Activated naive CD4-positive, alpha-beta T cell treated with anti-CD3 and anti-CD28 coated beads for 36 hours (primary cell): ENCODE results near the gene MRC2. TPM values are rescaled to one million over a fixed set of nuclear protein-coding genes. Genes with fewer than 3 reads are reported as not detected.
"Not testable (repeated sequence)": the region's sequence is repeated elsewhere in the genome, so short reads cannot be mapped to it uniquely, and the experiment has no call there.

Experiments used
- CTCF ChIA-PET: fragments of 350-600 bp; sonication (Branson Sonifier 250); formaldehyde crosslinking; loops from one replicate; lab custom pipeline; 2021; ENCODE audit warnings: antibody characterized with exemption; lab: Charles Lee
- DNase-seq: peaks from one replicate; pipeline ENCODE4 v3.0.0-alpha.2; 2020
- H3K27ac Mint-ChIP-seq: one replicate; pipeline ENCODE4 v1.8.0; 2021; ENCODE audit warnings: mild to moderate bottlenecking, mixed read lengths
- H3K27me3 Mint-ChIP-seq: one replicate; pipeline ENCODE4 v1.8.0; 2021; ENCODE audit warnings: low read depth, mixed read lengths
- H3K36me3 Mint-ChIP-seq: one replicate; pipeline ENCODE4 v1.8.0; 2021; ENCODE audit warnings: low read depth, mixed read lengths
- H3K4me1 Mint-ChIP-seq: one replicate; pipeline ENCODE4 v1.8.0; 2021; ENCODE audit warnings: low read depth, mixed read lengths
- H3K4me3 Mint-ChIP-seq: one replicate; pipeline ENCODE4 v1.8.0; 2021; ENCODE audit warnings: mild to moderate bottlenecking, moderate library complexity, mixed read lengths
- H3K9me3 Mint-ChIP-seq: one replicate; pipeline ENCODE4 v1.8.0; 2021; ENCODE audit warnings: mixed read lengths
- intact Hi-C: fragments of 100-400 bp; cut with micrococcal nuclease; formaldehyde crosslinking; loops from one replicate; pipeline ENCODE4 v1.15.1; 2023
- total RNA-seq, 2 experiments: library from RNA; stranded (reverse); gene quantifications; one replicate each; pipeline ENCODE4 v1.2.3, GENCODE V29; 2021

The MRC2 gene
- total RNA-seq, 2 experiments from 2014 or later: 4.1 to 5.5 TPM

DNA sequence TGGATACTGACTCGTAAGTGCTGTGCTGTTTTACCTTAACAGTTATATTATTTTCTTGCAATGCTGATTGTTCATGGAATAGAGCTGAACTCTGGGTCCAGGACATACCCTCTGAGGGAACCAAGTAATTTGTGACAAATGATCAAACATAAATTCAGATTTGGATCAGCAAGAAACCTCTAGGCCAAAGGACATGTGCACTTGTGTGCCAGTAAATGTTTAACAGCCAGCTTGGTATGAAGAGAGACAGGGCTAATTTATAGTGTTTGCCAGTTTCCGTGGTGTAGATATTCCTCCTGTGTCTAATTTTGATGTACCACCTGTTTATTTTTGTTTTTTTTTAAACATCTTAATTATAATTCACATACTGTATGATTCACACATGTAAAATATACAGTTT lies 30.8 kb upstream of the MRC2 start:
- no peaks in the 10 kb centered on the region for H3K4me1 Mint-ChIP-seq
- H3K27ac Mint-ChIP-seq: no peak overlapping the region
- H3K36me3 Mint-ChIP-seq: peaks cover 37% of the 10 kb centered on the region
- CTCF ChIA-PET: no interaction called here
- H3K4me3 Mint-ChIP-seq: no peak overlapping the region
- DNase-seq: no peak
- H3K9me3 Mint-ChIP-seq: no peaks in the 10 kb centered on the region
- intact Hi-C loops: no loop called here
- H3K27me3 Mint-ChIP-seq: no peaks in the 10 kb centered on the region

DNA sequence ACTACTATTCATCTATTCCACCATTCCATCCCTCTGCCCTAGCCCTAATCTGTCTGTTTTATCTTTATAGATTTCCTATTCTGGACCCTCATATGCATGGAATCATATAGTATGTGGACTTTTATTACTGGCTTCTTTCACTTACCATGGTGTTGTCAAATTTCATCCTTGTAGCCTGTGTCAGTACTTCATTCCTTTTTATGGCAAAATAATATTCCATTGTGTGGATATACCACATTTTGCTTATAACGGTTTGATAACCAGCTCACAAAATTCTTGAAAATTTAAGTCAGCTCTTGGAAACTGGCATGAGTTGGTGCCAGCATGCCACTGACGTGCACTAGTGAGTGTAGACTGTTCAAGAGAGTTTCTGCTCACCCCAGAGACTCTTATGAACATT lies 30.3 kb upstream of the MRC2 start:
- H3K9me3 Mint-ChIP-seq: no peaks in the 10 kb centered on the region
- no peak for DNase-seq
- no peaks in the 10 kb centered on the region for H3K4me1 Mint-ChIP-seq
- H3K36me3 Mint-ChIP-seq: peaks cover 37% of the 10 kb centered on the region
- no peak overlapping the region for H3K27ac Mint-ChIP-seq
- no peak overlapping the region for H3K4me3 Mint-ChIP-seq
- CTCF ChIA-PET: no interaction called here
- H3K27me3 Mint-ChIP-seq: no peaks in the 10 kb centered on the region
- intact Hi-C loops: no loop called here

DNA sequence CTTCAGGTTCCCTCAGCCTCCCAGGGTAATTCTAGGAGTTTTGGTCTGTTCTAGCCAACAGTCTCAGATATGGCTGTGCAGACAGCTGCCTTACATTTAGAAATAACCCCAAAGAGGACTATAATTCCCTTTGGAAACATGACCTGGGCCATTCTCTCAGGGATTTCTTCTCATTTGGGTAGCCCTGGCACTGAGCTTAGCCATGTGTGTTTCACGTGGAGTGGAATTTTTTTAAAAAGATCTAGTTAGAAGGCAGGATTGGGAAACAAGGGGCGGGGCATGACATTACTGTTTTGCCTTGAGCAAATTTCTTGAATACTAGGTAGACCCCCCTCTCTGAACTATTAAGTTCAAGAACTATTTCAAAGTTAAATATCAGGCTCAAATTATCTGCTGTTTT lies 29.6 kb upstream of the MRC2 start:
- CTCF ChIA-PET: no interaction called here
- Mint-ChIP-seq H3K36me3 (peaks cover 37% of the 10 kb centered on the region), H3K9me3 (no peaks in the 10 kb centered on the region), H3K27ac (no peak overlapping the region), H3K4me1 (no peaks in the 10 kb centered on the region), H3K27me3 (no peaks in the 10 kb centered on the region), H3K4me3 (no peak overlapping the region)
- no peak for DNase-seq
- intact Hi-C loops: no loop called here

DNA sequence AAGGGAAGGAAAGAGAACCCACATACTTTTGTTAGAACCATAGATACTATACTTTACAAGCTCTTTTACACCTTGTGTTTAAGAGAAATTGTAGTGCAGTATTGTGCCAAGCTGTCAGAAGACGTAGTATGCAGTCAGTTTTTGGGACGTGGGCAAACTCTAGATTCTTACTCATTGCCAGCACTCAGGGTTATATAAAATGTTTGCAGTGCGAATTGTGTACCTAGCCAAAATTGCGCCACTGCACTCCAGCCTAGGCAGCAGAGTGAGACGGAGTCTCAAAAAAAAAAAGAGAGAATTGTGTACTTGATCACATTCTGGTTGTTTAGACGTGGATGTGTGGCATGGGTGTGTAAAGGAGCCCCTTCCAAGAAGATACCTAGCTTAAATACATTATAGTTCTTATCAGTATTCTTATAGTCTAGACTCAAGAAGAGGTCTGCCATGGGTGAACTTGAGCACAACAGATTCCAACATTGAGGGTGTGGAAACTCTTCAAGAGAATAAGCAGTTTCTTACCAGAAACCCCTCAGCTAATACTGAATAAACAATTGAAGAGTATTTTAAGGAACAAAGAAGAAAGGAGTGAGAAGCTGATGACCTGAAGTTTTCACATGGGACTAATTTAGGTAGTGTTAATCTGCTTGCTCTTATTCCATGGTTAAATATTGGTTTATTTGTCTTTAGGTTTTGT lies 27.4 kb upstream of the MRC2 start:
- intact Hi-C loops: no loop called here
- H3K4me1 Mint-ChIP-seq: no peaks in the 10 kb centered on the region
- H3K4me3 Mint-ChIP-seq: no peak overlapping the region
- CTCF ChIA-PET: no interaction called here
- DNase-seq: no peak
- H3K36me3 Mint-ChIP-seq: peaks cover 37% of the 10 kb centered on the region
- H3K27ac Mint-ChIP-seq: no peak overlapping the region
- no peaks in the 10 kb centered on the region for H3K9me3 Mint-ChIP-seq
- no peaks in the 10 kb centered on the region for H3K27me3 Mint-ChIP-seq

DNA sequence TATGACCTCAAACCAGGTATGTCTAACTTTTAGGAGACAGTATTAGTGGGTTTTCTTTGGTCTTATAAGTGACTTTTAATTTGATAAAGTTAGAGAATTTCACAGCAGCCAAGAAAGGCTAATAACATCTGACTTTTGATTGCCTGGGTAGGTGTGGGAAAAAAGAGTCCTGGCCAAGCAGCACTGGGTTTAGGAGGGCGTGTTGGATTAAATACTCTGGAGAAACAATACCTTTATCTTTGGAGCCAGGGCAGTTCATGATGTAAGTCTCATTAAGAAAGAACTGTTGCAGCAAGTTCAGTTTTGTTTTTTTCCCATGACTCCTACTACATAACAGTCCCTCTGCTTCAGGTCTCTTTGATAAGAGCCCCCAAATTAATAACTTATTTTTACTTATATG lies 26.7 kb upstream of the MRC2 start:
- H3K27ac Mint-ChIP-seq: no peak overlapping the region
- H3K4me1 Mint-ChIP-seq: no peaks in the 10 kb centered on the region
- intact Hi-C loops: no loop called here
- H3K4me3 Mint-ChIP-seq: no peak overlapping the region
- H3K9me3 Mint-ChIP-seq: no peaks in the 10 kb centered on the region
- H3K36me3 Mint-ChIP-seq: peaks cover 33% of the 10 kb centered on the region
- CTCF ChIA-PET: interaction anchor here (1.7 kb wide), 1 partner anchor 179 kb away, joined by 4 read pairs; no protein-coding TSS in a partner anchor
- no peak for DNase-seq
- no peaks in the 10 kb centered on the region for H3K27me3 Mint-ChIP-seq

DNA sequence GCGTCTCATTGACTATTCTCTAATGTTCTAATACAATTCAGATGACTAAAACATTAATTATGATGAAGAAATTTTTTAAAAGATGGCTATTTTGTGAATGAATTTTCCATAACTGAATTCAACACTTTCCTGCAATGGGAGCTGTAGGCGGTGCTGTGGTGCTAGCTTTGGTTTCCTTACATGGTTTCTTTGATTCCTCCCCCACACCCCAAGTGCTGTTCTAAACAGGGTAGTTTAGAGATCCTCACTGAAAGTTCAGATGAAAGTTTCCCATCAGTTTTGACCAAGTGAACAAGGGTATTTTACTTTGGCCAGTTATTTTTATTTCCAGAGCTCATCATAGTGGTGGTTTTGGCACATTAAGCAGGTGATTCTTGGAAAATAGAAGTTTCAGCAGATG lies 26.0 kb upstream of the MRC2 start:
- H3K4me3 Mint-ChIP-seq: no peak overlapping the region
- no peak overlapping the region for H3K27ac Mint-ChIP-seq
- DNase-seq: no peak
- intact Hi-C loops: no loop called here
- no peaks in the 10 kb centered on the region for H3K9me3 Mint-ChIP-seq
- CTCF ChIA-PET: interaction anchor here (1.7 kb wide), 1 partner anchor 180 kb away, joined by 4 read pairs; no protein-coding TSS in a partner anchor
- H3K27me3 Mint-ChIP-seq: no peaks in the 10 kb centered on the region
- H3K36me3 Mint-ChIP-seq: peaks cover 29% of the 10 kb centered on the region
- no peaks in the 10 kb centered on the region for H3K4me1 Mint-ChIP-seq

DNA sequence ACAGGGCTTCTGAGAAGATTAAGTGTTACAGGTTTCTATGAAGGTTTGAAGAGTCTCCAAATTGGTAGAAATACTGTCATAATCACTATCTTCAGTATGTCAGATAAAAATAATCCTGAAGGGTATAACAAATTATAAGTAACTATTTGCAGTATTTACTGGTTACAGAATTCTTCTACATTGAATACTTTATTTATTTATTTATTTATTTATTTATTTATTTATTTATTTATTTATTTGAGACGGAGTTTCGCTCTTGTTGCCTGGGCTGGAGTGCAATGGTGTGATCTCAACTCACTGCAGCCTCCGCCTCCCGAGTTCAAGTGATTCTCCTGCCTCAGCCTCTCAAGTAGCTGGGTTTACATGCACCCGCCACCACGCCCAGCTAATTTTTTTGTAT lies 23.7 kb upstream of the MRC2 start:
- H3K4me3 Mint-ChIP-seq, H3K27me3 Mint-ChIP-seq, DNase-seq, H3K4me1 Mint-ChIP-seq, H3K9me3 Mint-ChIP-seq, H3K27ac Mint-ChIP-seq, intact Hi-C loops: not testable (repeated sequence)
- peaks cover 29% of the 10 kb centered on the region for H3K36me3 Mint-ChIP-seq
- CTCF ChIA-PET: interaction anchor here (1.4 kb wide), 1 partner anchor 182 kb away, joined by 3 read pairs; no protein-coding TSS in a partner anchor

DNA sequence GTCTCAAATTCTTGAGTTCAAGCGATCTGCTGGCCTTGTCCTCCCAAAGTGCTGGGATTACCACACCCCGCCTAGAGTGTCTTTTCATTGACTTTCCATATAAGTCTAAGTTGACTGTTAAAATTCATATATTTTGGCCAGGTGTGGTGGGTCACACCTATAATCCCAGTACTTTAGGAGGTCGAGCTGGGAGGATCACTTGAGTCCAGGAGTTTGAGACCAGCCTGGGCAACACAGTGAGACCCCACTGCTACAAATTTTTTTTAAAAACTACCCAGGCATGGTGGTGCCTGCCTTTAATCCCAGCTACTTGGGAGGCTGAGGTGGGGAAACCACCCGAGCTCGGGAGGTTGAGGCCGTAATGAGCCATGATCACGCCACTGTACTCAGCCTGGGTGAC lies 21.9 kb upstream of the MRC2 start:
- Mint-ChIP-seq H3K27ac (no peak overlapping the region), H3K36me3 (peaks cover 28% of the 10 kb centered on the region), H3K9me3 (no peaks in the 10 kb centered on the region), H3K4me3 (no peak overlapping the region), H3K27me3 (no peaks in the 10 kb centered on the region), H3K4me1 (peaks cover 4% of the 10 kb centered on the region)
- CTCF ChIA-PET: no interaction called here
- DNase-seq: no peak
- intact Hi-C loops: no loop called here

DNA sequence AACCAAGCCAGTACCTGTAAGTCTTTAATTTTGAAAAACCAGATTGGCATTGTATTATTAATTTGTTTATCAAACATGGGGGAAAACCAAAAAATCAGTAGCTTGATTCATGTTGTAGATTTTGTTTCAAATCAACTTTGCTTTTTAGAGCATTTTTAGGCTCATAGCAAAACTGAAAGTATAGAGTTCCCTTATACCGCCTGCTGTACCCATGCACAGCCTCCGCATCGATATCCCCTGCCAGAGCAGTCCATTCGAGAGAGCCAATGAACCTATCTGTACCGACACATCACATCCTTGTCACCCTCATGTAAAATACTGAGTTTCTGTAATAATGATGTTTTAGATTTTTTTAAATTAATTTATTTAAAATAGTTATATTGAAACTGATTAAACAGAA lies 16.2 kb upstream of the MRC2 start:
- Mint-ChIP-seq H3K9me3 (no peaks in the 10 kb centered on the region), H3K27me3 (no peaks in the 10 kb centered on the region), H3K4me1 (peaks cover 9% of the 10 kb centered on the region), H3K36me3 (peaks cover 27% of the 10 kb centered on the region), H3K27ac (no peak overlapping the region), H3K4me3 (no peak overlapping the region)
- DNase-seq: no peak
- CTCF ChIA-PET: no interaction called here
- intact Hi-C loops: no loop called here

DNA sequence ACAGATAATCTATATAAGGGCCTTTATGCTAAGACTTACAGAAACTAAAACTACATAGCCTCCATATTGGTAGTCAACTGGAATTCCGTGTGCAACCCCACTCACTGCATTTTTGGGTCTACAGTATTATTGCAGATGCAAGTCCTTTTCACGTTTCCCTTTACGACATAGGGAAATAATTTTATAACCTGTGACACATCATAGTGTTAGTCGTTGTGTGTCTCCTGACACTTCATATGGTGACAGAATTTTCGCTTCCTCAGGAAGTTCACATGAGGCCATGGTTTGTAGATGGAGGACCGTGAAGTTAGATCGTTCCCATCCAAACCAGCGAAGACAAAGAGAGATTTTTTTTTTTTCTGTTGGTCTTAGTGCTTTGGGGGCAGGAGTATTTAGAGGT lies 15.7 kb upstream of the MRC2 start:
- CTCF ChIA-PET: no interaction called here
- Mint-ChIP-seq H3K27me3 (no peaks in the 10 kb centered on the region), H3K4me1 (peaks cover 9% of the 10 kb centered on the region), H3K9me3 (no peaks in the 10 kb centered on the region), H3K36me3 (peaks cover 26% of the 10 kb centered on the region), H3K27ac (no peak overlapping the region), H3K4me3 (no peak overlapping the region)
- intact Hi-C loops: no loop called here
- DNase-seq: no peak

DNA sequence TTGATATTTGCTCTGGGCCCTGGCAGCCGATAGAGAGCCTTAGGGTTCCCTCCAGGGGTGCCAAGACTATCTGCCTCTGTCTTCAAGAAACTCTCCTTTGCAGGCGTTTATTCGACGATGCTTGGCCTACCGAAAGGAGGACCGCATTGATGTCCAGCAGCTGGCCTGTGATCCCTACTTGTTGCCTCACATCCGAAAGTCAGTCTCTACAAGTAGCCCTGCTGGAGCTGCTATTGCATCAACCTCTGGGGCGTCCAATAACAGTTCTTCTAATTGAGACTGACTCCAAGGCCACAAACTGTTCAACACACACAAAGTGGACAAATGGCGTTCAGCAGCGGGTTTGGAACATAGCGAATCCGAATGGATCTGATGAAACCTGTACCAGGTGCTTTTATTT lies 15.2 kb upstream of the MRC2 start:
- H3K4me1 Mint-ChIP-seq, H3K9me3 Mint-ChIP-seq, H3K4me3 Mint-ChIP-seq, intact Hi-C loops, H3K27ac Mint-ChIP-seq, DNase-seq, CTCF ChIA-PET, H3K27me3 Mint-ChIP-seq: not testable (repeated sequence)
- H3K36me3 Mint-ChIP-seq: peaks cover 23% of the 10 kb centered on the region

DNA sequence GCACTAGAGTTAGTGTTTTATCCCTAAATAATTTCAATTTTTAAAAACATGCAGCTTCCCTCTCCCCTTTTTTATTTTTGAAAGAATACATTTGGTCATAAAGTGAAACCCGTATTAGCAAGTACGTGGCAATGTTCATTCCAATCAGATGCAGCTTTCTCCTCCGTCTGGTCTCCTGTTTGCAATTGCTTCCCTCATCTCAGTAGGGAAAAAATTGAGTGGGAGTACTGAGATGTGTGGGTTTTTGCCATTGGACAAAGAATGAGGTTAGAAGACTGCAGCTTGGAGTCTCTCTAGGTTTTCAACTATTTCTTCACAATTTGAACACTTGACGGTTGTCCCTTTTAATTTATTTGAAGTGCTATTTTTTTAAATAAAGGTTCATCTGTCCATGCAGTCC lies 14.4 kb upstream of the MRC2 start:
- CTCF ChIA-PET, DNase-seq, H3K9me3 Mint-ChIP-seq, H3K27ac Mint-ChIP-seq, intact Hi-C loops, H3K27me3 Mint-ChIP-seq, H3K4me1 Mint-ChIP-seq, H3K4me3 Mint-ChIP-seq: not testable (repeated sequence)
- H3K36me3 Mint-ChIP-seq: peaks cover 17% of the 10 kb centered on the region

DNA sequence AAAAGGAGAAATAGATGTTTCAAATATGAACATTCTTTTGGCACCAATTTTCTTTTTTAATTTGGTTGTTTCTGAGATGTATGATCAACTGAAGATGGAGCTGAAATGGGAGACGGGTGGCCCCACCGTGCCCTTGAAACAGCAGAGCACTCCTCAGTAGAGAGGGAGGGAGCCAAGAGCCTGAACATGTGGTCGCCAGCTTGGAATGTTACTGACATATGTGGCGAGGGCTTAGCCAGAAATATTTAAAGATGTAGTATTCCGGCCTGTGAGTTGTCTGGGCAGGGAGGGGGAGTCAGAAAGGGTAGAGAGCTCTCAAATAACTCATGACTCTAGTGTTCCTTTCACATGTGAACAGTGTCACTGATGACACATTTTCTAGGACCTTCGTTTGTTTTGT lies 13.3 kb upstream of the MRC2 start:
- no peak overlapping the region for H3K4me3 Mint-ChIP-seq
- H3K36me3 Mint-ChIP-seq: peaks cover 16% of the 10 kb centered on the region
- no peak for DNase-seq
- no peak overlapping the region for H3K27ac Mint-ChIP-seq
- H3K4me1 Mint-ChIP-seq: peaks cover 9% of the 10 kb centered on the region
- intact Hi-C loops: no loop called here
- CTCF ChIA-PET: no interaction called here
- no peaks in the 10 kb centered on the region for H3K27me3 Mint-ChIP-seq
- H3K9me3 Mint-ChIP-seq: no peaks in the 10 kb centered on the region
